HG03108 (cell line): ENCODE measurements around the gene GPSM1.
"Not testable (repeated sequence)": the region's sequence is repeated elsewhere in the genome, so short reads cannot be mapped to it uniquely, and the experiment has no call there.

Source experiments
- ATAC-seq: cut with Tn5 transposase; IDR thresholded peaks from one replicate; pipeline ENCODE4 v1.9.1; 2021; ENCODE audit warnings: moderate library complexity; ENCODE audit not compliant: unreplicated experiment

Gene GPSM1

DNA sequence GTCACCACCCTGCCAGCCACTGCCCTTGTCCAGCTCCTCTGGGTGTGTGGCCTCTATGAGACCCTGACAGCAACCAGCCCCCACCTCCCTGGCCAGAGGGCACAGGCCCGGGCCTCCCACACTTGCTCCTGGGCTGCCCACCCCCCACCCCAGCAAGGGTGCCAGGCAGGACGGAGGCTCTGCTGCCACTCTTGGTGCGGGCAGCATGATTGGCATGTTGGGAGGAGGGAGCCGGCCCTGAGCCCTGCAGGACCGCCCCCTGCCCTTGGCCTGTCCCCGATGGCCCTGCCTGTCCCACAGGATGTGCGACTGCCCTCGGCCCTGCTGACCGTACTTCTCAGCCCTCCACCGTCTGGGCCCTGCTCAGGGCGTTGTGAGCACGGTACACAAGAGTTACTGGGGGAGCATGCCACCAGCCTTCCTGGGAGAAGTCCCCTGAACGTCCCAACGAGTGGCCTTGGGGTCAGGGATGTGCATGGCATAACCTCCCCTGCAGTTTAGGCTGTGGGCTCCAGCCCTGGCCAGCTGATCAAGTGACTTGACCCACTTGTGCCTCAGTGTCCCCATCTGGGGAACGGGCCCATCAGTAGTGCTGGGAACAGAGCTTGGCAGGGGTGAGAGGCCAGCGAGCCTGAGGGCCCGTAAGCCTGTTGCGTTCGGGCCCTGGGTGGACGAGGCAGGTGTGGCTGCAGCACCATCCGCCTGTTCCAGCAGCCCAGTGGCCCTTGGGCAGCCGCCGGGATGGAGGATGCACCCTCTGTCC, 16.0 kb downstream of the GPSM1 start:
- ATAC-seq: no peak

DNA sequence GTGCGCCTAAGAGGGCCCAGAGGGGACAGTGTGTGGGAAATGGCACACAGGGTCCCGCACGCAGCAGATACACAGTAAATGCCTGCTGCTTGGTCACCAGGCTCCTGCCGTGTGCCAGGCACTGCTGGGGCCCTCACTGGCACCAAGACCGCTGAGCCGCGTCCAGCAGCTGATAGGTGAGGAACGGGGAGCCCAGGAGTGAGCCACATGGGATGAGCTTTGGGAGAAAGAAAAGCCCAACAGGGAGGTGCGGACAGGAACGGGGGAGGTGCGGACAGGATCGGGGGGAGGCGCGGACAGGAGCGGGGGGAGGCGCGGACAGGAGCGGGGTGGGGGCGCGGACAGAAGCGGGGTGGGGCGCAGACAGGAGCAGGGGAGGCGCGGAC, 16.5 kb downstream of the GPSM1 start:
- ATAC-seq: no peak

DNA sequence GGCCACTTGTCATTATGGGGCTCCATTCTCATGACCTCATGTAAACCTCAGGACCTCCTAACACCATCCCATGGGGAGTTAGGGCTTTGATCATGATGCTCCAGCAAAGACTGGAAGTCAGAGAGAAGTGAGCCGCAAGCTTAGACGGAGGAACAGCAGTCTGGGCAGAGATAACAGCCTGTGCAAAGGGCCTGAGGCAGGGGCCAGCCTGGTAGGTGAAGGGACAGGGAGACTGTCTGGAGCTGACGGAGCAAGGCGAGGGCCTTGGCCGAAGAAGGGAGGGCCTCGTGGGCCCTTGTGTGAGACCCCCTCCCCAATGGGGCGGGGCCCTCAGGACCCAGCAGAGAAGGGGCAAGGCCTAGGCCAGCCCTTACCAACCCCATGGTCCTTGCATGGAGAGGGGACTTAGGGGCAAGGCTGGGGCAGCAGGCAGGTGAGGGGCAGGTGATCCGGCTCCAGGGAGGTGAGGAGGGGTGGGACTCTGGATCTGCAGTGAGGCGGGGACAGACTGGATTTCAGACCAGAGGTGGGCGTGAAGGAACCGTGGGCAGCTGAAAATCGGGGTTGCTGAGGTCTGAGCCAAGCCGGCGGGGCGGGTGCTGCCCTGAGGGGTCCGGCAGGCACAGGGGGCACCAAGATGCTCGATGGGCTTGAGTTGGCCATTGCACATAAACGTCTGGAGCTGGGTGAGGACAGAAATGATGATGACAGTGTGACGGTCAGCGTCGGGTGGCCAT, 17.4 kb downstream of the GPSM1 start:
- ATAC-seq: no peak

DNA sequence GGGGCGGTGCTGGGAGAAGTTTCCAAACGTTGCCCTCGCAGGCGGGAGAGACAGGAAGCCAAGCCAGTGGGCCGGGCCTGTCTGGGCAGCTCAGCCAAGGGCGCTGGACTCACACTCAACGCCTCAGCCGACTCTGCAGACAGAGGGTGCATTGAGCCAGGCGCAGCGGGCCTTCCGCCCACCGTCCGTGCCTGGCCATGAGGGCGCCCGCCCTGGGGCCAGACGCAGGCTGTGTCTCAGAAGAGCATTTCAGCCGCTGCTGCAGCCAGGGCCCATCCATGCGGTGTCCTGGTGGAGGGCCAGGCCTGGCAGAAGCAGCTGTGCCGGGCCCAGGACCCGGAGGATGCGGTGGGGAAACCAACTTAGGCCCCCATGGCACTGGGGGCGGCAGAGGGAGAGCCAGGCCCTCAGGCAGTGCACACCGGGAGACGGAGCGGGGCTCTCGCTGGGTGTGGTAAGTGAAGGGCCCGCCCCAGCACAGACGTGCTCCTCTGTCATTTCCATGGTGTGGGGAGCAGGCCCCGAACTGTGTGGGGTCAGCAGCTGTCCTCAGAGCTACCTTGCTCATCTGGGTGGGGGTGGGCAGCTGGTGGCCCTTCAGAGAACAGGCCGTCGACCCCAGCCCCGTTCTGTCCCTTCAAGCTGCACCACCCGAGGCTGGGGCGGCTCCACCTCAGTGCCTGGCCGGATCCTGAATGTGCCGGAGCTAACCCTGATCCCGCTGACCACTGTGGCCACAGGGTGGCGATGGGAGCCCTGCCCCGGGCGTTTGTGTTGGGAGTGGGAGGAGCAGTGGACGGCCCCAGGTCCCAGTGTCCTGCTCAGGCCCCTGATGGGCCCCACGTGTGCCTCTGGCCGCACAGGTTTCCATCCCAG, 18.2 kb downstream of the GPSM1 start:
- no peak for ATAC-seq

DNA sequence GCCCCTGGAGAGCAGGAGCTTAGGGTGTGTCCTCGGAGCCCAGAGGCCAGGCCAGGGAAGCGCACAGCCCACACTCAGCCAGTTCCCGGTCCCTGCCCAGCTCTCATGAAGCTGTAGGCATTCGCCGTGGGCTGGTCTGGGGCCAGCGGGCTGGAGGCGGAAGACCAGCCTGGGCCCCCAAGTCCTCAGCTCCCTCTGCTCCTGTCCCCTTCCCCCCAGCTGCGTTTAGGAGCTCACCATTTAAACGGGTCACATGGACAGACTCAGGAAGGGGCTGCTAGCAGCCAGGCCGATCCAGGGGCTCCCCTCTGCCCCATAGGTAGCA, 18.8 kb downstream of the GPSM1 start:
- no peak for ATAC-seq

DNA sequence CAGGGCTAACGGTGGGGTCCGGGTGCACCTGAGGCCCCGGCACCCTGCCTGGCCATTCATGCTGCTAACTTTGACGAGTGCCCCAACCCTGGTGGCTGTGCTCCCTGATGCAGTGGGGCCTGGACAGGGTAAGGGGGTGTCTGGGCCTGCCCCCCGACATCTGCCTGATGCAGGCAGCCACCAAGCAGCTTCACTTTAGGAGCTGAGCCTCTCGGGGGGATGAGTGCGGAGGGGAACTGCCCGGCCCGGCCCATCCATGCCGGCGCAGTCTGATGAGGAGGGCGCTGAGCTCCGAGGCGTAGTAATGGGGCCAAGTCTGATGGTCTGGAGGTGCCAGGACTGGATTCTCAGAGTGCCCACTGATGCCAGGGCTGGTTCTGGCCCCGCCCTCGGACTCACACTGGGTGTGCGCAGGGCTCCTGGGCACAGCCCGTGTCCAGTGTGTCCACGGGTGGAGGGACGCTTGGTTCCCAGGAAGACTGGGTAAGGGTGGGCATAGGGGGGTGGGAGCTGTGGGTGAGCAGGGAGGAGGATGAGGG, 19.7 kb downstream of the GPSM1 start:
- no peak for ATAC-seq

DNA sequence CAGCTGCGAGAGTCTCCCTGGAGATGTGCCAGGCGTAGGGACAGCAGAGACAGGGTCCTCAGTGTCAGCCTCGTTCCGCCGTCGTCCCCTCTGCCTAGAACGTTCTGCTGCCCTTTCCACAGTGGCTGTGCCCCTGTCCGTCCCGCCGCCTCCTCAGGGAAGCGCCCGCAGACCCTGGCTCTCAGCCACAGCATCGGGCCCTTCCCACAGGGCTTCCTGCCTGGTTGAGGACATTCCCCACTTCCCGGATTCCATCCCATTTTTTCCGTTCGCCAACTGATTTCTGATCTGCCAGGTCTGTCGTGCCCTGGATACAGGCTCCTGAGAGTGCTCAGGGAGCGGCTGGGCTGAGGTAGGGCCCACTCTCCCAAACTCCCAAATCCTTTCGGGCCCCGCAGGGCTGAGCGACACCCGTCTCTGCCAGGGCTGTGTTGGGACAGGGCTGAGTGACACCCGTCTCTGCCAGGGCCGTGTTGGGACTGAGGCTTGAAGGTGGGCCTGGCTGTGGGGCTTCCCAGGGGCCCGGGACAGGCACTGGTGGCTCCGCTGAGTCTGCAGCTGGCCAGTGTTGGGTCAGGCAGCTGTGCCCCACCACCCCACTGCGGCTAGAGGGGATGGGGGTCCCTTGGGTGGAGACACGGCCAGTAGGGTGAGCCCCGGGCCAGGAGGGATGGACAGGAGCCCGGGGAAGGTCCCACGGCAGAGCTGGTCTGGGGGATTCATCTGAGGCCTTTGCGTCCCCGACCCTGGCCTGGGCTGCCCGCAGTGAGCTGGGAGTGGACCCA, 20.3 kb downstream of the GPSM1 start:
- no peak for ATAC-seq

DNA sequence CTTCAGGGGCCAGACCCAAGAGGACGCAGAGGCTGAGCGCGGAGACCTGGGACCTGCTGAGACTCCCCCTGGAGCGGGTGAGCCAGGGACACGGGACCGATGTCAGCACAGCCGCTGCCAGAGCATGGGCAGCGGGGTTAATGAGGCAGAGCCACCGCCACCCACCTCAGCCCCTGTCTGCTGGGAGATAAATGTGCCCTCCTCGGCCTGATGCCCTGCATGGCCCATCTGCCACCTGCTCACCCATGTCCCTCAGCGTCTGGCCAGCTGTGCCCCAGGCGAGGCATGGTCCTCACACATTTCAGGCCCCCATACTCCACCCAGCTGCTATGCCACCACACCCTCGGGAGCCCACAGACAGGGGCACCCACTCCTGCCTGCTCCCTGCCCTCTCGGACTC, 21.4 kb downstream of the GPSM1 start:
- ATAC-seq: no peak

DNA sequence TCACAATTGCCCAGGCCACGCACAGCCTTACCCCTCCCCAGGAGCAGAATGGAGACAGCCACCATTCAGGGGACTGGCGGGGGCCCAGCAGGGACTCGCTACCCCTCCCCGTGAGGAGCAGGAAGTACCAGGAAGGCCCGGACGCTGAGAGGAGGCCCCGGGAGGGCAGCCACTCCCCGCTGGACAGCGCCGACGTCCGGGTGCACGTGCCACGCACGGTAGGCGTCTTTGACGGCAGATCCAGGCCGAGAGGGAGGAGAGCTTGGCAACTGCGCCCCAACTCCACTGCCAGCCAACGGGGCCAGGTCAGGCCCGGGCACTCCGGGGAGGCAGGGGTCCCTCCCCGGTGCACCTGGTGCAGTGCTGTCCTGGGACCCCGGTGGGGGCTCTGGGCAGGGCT, 22.2 kb downstream of the GPSM1 start:
- no peak for ATAC-seq

DNA sequence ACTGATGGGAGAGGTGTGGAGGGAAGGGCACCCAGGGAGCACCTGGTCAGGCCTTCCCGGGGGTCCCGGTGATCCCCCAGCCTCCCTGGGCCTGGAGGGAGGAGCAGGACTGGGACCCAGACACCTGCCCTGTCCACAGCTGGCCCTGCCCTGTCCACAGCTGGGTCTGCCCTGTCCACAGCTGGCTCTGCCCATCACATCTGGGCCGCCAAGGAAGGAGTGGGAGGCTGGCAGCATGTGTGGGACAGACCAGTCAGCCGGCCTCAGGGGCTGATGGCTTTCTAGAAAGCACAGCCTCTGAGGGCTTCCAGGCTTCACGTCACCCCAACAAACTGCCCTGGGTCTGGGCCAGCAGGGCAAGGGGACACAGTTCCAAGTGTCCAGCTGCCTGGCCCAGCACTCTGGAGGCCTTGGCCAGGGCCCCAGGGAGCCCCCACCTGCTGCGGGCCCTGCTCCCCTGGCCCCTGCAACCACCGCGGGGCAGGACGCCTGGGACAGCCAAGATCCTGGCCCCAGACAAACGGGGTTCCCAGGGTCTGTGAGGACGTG, 24.0 kb downstream of the GPSM1 start:
- ATAC-seq: no peak

DNA sequence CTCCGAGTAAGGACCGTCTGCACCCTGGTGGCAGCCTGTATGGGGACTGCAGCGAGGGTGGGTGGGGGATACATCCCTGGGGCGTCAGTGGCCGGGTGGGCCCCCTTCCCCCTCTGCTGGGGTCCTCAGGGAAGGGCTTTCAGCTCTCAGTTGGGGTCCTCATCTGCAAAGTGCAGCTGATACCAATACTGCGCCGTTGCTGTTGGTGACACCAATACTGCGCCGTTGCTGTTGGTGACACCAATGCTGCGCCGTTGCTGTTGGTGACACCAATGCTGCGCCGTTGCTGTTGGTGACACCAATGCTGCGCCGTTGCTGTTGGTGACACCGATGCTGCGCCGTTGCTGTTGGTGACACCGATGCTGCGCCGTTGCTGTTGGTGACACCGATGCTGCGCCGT, 24.5 kb downstream of the GPSM1 start:
- not testable (repeated sequence) for ATAC-seq

DNA sequence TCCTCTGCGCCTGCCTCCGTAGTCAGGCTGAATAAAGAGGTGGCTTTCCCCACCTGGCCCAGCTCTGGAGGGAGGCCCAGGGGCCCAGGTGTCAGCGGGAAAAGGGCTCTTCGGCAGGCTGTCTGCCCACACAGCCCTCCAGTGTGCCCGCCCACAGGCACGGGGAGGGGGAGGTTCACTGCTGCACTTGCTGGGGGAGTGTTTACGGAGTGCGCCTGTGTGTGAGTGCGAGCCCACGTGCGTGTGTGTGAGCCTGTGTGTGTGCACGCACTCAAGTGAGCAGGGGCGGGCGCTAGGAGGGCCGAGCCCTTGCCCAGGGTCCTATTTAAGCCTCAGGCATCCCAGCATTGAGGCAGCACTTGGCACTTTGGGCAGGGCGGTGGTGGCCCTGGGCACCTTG, 25.3 kb downstream of the GPSM1 start:
- no peak for ATAC-seq

DNA sequence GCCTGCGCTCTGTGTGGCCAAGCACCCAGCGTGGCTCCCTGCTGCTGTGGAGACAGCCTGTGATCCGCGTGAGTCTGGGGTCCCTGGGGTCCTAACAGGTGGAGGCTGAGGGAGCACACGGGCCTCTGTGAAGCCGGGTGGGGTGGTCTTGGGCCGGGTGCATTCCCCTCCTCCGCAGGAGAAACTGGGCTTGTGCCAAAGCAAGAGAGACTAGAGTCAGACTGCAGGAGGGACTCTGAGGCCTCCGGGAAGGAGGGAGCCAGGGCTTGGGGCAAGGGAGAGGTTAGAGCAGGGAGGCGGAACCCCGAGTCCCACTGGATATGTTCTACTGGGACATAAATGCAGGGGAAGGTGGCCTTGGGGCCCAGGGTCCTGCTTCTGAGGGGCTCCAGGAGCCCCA, 25.7 kb downstream of the GPSM1 start:
- ATAC-seq: no peak

DNA sequence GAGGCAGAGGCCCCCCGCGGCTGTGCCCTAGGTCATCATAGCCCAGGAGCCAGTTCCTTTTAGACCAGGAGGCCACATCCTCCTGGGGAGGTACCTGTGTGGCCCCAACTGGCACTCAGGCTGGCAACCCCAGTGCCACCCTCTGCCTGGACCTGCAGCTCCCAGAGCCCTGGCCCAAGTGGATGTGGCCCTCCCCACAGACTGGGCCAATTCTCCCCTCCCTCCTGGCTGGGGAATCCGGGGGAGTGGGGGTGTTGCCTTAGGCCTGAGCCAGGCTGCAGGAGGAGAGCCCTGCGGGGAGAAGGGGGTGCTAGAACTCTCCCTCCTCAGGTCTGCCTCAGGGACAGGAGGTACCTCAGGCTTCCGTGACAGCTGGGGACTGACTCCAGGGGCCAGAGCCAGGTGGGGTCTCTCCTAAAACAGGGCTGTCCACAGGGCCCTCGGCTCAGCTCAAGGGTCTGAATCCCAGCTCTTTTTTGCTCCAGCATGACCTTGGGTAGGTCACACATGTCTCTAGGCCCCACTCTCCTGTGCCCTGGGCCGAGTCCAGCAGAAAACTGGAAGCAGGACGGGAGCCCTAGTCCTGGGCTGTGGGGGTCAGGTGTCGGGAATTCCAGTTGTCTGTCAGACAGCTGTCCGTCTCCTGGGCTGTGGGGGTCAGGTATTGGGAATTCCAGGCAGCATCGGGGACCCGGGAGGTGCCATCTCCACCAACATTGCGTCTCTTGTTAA, 26.6 kb downstream of the GPSM1 start:
- ATAC-seq: no peak

DNA sequence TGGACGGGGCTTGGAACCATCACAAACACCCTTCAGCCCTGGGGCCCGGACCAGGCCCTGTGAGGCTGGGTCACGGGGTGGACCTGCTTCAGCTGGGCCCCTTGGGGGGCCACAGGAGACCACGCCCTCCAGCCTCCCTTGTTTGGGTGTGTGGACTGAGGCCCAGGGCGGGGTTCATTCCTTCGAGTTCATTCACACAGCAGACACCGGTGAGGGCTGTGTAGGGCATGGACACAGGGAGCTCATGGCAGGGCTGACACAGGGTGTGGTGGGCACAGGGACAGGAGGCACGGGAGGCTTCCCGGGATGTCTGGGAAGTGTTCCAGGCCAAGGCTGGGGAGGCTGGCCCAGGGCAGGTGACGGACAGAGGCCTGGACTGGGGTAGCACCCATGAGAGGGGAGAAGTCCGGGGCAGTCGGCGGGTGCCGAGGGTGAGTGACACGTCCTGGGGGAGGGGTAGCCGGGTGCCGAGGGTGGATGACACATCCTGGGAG, 27.3 kb downstream of the GPSM1 start:
- no peak for ATAC-seq

DNA sequence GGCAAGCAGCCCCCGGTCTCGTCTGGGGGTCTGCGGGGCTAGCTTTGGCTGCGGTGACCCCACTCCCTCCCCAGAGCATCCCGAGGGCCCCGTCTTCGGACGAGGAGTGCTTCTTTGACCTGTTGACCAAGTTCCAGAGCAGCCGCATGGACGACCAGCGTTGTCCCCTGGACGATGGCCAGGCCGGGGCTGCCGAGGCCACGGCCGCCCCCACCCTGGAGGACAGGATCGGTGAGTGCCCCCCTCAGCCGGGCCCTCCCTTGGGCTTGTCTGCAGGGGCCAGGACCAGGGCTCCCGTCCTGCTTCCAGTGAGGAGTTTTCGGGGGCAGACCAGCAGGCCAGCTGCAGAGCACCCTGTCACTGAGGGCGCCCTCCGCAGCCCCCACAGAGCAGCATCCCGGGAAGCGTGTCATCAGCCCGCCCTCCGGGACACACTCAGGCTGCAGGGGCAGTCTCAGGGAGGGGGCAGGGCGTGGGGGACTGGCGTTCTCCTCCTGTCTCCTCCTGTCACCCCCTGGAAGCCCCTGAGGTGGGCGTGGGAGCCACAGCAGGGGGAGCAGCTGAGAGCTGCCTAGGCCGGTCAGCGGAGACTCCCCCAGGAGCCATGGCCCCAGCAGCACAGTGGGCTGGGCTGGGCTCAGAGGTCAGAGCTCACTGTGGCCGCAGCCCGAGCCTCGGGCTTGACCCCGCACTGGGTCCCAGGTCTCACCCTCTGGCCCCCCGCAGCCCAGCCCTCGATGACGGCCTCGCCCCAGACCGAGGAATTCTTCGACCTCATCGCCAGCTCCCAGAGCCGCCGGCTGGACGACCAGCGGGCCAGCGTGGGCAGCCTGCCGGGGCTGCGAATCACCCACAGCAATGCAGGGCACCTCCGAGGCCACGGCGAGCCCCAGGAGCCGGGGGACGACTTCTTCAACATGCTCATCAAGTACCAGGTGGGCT, 28.5 kb downstream of the GPSM1 start:
- ATAC-seq: no peak

DNA sequence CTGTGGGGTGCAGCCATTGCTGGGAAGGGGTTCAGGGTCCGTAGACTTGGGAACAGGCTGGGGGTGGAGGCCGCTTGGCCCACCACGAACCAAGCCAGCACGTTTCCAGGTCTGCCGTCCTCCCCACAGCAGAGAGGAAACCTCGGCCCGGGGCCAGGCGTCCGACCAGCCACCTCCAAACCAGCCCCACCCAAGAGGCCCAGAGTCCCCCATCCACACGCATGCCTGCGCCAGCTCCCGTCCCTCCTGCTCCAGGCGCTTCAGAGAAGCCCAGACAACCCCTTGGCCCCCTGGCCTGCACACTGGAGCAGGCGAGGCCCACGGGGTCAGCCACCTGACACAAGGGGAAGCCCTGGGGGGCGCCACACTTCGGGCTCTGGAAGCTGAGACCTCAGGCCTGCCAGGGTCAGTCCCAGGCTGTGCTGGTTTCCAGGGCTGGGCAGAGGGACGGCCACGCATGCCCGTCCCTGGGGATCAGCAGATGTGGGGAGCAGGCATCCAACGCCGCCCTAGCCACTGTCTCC, 29.9 kb downstream of the GPSM1 start:
- ATAC-seq: no peak

DNA sequence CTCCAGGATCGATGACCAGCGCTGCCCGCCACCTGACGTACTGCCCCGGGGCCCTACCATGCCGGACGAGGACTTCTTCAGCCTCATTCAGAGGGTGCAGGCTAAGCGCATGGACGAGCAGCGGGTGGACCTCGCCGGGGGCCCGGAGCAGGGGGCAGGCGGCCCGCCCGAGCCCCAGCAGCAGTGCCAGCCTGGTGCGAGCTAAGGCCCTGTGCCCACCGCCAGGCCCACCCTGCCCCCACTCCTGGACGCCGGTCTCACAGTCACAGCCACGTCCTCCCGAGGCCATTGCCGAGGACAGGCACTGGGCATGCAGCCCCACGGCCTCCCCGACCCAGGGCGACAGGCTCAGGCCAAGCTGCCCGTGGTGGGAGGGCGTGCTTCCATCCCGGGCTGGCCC, 30.7 kb downstream of the GPSM1 start:
- ATAC-seq: no peak
